BJ (cell line): ENCODE results near the gene CSF1R. TPM values are rescaled to one million over a fixed set of nuclear protein-coding genes. Genes with fewer than 3 reads are reported as not detected.

Experiments
- CTCF ChIA-PET: fragments of 350-600 bp; formaldehyde crosslinking; extraction: SDS; loops from one replicate; lab custom pipeline; 2021; ENCODE audit warnings: antibody characterized with exemption, inconsistent platforms; lab: Yijun Ruan, JAX
- POLR2A ChIA-PET: fragments of 300-600 bp; sonication (Branson Sonifier 250); formaldehyde crosslinking; extraction: SDS; loops from one replicate; lab custom pipeline; 2021; ENCODE audit warnings: antibody characterized with exemption; lab: Charles Lee
- DNase-seq: peaks from one replicate; pipeline ENCODE4 v3.0.0-alpha.2; 2011; ENCODE audit warnings: low read depth
- H3K27me3 ChIP-seq: 2 replicates; pipeline ENCODE4 v1.6.0; 2011; ENCODE audit warnings: low read length; ENCODE audit not compliant: control insufficient read depth, insufficient read depth
- H3K36me3 ChIP-seq: 2 replicates; pipeline ENCODE4 v1.5.1; 2011; ENCODE audit warnings: low read length; ENCODE audit not compliant: control insufficient read depth, insufficient read depth
- H3K4me3 ChIP-seq: 2 replicates; pipeline ENCODE4 v1.5.1; 2011; ENCODE audit warnings: low read depth, mild to moderate bottlenecking, control low read depth, low read length
- polyA plus RNA-seq: library from polyadenylated mRNA; depleted of rRNA; stranded (reverse); fragments of >200 nt; gene quantifications from 2 replicates; pipeline ENCODE4 v1.2.3, GENCODE V29; 2011
- TF ChIP-seq, protein P1 (sequence below): IDR thresholded peaks from 2 replicates; pipeline ENCODE4 v1.5.1; 2011; ENCODE audit warnings: low read depth, mild to moderate bottlenecking, control low read depth, inconsistent platforms, low read length, moderate library complexity; ENCODE audit not compliant: insufficient read depth

The CSF1R gene
- polyA plus RNA-seq, 1 experiment, result 0.29 TPM

DNA sequence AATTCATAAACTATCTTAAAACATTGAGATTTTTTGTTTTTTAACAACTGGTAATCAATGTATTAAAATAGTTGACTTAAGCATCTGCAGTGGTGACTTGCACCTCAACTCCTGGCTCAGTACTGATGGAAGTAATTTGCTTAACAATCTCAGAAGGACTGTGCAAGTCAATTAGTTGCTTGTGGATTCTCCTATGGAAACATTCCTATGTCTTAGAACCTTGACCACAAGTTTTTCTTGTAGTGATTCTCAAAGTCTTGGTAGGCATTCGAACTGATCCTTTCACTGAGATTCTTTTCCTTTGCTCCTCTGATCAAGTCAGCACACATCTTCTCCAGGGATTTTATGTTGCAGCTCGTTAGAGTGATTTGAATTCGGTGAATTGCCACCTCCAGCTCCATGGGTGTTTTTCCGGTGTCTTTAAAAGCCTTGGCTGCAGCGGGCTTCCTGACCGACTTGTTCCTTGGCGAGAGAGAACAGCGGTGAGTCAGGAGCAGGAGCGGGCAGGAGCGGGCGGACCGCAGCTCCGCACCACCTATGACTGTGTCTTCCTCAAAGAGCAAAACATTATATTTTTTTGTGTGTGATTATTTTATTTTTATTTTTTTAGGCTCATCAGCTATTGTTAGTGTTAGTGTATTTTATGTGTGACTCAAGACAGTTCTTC, 64.7 kb downstream of the CSF1R start:
- H3K4me3 ChIP-seq, result no peak overlapping the region
- DNase-seq, result no peak
- TF ChIP-seq, protein P1, sequence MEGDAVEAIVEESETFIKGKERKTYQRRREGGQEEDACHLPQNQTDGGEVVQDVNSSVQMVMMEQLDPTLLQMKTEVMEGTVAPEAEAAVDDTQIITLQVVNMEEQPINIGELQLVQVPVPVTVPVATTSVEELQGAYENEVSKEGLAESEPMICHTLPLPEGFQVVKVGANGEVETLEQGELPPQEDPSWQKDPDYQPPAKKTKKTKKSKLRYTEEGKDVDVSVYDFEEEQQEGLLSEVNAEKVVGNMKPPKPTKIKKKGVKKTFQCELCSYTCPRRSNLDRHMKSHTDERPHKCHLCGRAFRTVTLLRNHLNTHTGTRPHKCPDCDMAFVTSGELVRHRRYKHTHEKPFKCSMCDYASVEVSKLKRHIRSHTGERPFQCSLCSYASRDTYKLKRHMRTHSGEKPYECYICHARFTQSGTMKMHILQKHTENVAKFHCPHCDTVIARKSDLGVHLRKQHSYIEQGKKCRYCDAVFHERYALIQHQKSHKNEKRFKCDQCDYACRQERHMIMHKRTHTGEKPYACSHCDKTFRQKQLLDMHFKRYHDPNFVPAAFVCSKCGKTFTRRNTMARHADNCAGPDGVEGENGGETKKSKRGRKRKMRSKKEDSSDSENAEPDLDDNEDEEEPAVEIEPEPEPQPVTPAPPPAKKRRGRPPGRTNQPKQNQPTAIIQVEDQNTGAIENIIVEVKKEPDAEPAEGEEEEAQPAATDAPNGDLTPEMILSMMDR, result no peak
- H3K36me3 ChIP-seq, result peaks cover 4% of the 10 kb centered on the region
- ChIA-PET POLR2A (interaction anchor here (1.0 kb wide), 2 partner anchors 13 to 15 kb away, joined by 3 to 4 read pairs; no protein-coding TSS in a partner anchor), CTCF (interaction anchor here (0.7 to 1.3 kb wide), 8 partner anchors 13 to 184 kb away, joined by 3 to 4 read pairs (median 3); partner anchors contain the start of genes HMGXB3 and TIGD6)
- H3K27me3 ChIP-seq, result no peaks in the 10 kb centered on the region

DNA sequence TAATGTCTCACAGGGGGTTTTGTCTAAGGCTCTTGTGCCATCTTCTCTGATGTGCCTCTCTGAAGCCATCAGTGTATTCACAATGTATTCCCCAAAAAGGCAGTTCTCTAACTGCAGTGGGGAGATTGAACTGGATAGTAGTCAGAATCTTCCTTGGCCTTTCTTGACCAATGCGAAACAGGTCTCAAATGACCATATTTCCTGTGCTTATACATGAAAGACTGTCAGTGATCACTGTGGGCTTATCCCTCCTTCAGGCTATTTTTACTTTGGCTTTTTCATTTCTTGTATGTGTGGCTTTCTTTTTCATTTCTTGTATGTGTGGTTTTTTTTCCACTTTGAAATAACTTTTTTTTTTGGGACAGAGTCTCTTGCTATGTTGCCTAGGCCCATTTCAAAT, 66.1 kb downstream of the CSF1R start:
- Histone ChIP-seq H3K36me3 (peaks cover 7% of the 10 kb centered on the region), H3K4me3 (no peak overlapping the region), H3K27me3 (no peaks in the 10 kb centered on the region)
- no peak for DNase-seq
- ChIA-PET POLR2A (no interaction called here), CTCF (interaction anchor here (1.0 to 1.1 kb wide), 2 partner anchors 23 to 120 kb away, joined by 3 read pairs; no protein-coding TSS in a partner anchor)
- TF ChIP-seq, protein P1, result no peak

DNA sequence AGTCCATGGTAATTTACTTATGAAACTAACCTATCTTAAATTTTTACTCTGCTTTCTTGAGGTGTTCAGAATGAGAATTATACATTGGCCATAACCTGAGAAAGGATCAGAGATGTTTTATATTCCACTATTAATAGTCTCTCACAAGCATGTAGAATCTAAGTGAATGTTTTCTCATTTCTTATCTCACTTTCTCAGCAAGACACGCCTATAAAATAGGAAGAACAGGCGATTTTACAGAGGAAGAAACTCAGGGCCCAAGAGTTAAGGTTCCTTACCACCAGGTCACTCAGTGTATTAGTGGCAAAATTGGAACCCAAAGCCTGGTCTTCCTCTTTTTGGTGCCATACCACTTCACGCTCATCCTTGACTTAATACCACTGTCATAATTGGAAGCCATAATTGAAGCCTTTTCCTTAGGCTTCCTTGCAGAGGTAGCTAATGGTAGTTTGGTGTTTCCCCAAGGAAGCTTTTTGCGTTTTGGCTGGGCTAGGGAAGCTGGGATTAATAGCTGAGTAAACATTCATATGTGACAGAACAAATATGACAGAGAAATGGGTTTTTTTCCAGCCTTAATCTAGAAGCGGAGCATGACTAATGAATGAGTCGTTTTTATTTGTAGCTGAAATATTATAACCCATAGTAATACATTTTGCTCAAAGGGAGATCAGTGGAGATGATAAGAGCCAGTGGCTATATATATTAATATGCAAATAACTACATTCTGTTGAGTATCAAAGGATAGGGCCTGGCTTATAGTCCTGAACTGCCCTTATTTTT, 68.9 kb downstream of the CSF1R start:
- CTCF ChIA-PET, result interaction anchor here (0.6 to 1.2 kb wide), 5 partner anchors 8 to 201 kb away, joined by 3 to 6 read pairs (median 3); partner anchors contain the start of genes HMGXB3 and TIGD6
- no peak for DNase-seq

DNA sequence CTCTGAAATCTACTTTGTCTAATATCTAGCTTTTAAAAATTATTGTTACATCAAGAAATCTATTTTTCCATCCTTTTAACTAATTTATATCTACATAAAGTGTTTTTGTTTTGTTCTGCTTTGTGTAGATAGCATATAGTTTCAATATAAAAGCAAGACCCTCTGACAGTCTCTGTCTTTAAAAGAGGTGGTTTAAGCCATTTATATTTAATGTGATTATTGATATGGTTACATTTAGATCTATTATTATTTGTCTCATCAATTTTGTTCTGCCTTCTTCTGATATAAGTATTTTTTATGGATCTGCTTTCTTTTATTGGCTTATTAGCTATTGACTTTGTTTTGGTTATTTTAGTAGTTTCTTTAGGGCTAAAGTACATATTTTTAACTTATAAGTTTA, 69.8 kb downstream of the CSF1R start:
- CTCF ChIA-PET, result interaction anchor here (0.7 to 0.9 kb wide), 2 partner anchors 9 kb away, joined by 3 read pairs; no protein-coding TSS in a partner anchor
- H3K36me3 ChIP-seq, result peaks cover 14% of the 10 kb centered on the region
- H3K4me3 ChIP-seq, result no peak overlapping the region

More for the DNA sequence above, 68.9 kb downstream of the CSF1R start:
- Histone ChIP-seq H3K27me3 (no peaks in the 10 kb centered on the region), H3K4me3 (no peak overlapping the region), H3K36me3 (peaks cover 14% of the 10 kb centered on the region)
- TF ChIP-seq, protein P1, result no peak
- POLR2A ChIA-PET, result interaction anchor here (0.7 kb wide), 1 partner anchor 406 kb away, joined by 3 read pairs; no protein-coding TSS in a partner anchor

More for the DNA sequence above, 69.8 kb downstream of the CSF1R start:
- DNase-seq, result no peak
- TF ChIP-seq, protein P1, result no peak
- no peaks in the 10 kb centered on the region for H3K27me3 ChIP-seq
- POLR2A ChIA-PET, result no interaction called here
